Measurements from ENCODE around the gene FTO. TPM values are rescaled to one million over a fixed set of nuclear protein-coding genes. Genes with fewer than 3 reads are reported as not detected.

The FTO gene
- total RNA-seq, 1 experiment from 2014 or later = 57.4 TPM

DNA sequence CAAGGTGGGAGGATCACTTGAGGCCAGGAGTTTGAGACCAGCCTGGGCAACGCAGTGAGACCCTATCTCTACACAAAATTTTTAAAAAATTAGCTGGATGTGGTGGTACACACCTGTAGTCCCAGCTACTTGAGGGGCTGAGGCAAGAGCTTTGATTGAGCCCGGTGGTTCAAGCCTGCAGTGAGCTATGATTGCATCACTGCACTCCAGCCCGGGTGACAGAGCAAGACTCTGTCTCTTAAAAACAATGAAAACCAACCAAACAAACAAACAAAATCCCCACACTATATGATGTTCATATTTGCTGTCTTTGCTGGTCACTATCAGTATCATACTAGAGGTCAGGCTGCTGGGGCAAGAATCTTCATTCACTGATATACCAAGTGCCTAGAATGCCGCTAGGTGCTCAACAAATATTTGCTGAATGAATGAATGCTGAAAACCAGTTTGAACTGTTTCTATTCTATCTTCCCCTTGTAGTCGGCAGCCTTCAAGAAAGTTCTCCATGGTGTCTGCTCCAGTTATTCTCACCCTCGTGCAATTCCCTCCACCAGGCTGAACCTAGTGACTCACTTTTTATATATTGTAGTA lies 455.6 kb downstream of the FTO start:
- TF ChIP-seq SOX15 (CRISPR knock-in tag; IDR thresholded peaks at IDR 0.05) (no peak), GABPB1 (CRISPR knock-in tag; IDR thresholded peaks at IDR 0.05) (peak; percentile 19; the same call in 1 of the 2 replicates)
- Mint-ChIP-seq H3K27ac (no peak overlapping the region), H3K4me3 (no peak overlapping the region), H3K36me3 (no peaks in the 10 kb centered on the region; the same call in 1 of the 2 replicates), H3K9me3 (peaks cover 15% of the 10 kb centered on the region), H3K27me3 (ENCODE audit: low read depth) (no peaks in the 10 kb centered on the region; the same call in 1 of the 2 replicates), H3K4me1 (no peaks in the 10 kb centered on the region)
- ATAC-seq (no peak), DNase-seq (ENCODE audit: low spot score) (no peak)
- POLR2A ChIA-PET = no interaction called here
- CTCF ChIA-PET = no interaction called here

- Mint-ChIP-seq H3K27me3 (ENCODE audit: low read depth) (no peaks in the 10 kb centered on the region), H3K9me3 (peaks cover 15% of the 10 kb centered on the region), H3K27ac (no peak overlapping the region), H3K4me1 (no peaks in the 10 kb centered on the region), H3K4me3 (no peak overlapping the region), H3K36me3 (no peaks in the 10 kb centered on the region; the same call in 1 of the 2 replicates)
- no peak for ATAC-seq
- TF ChIP-seq RORB (CRISPR knock-in tag; IDR thresholded peaks at IDR 0.05) (no peak), PREB (CRISPR knock-in tag; IDR thresholded peaks at IDR 0.05; ENCODE audit: borderline replicate concordance) (no peak), ZNF423 (CRISPR knock-in tag; IDR thresholded peaks at IDR 0.05) (no peak), ESRRA (CRISPR knock-in tag; IDR thresholded peaks at IDR 0.05; ENCODE audit: borderline replicate concordance) (no peak), SP1 (CRISPR knock-in tag; conservative IDR thresholded peaks at IDR 0.05) (no peak), E2F1 (CRISPR knock-in tag; IDR thresholded peaks at IDR 0.05) (no peak), FOXP1 (CRISPR knock-in tag; IDR thresholded peaks at IDR 0.05; ENCODE audit: borderline replicate concordance) (no peak), KAT7 (CRISPR knock-in tag; IDR thresholded peaks at IDR 0.05; ENCODE audit: borderline replicate concordance) (no peak), NR2C2 (CRISPR knock-in tag; IDR thresholded peaks at IDR 0.05) (no peak), CBFB (CRISPR knock-in tag; IDR thresholded peaks at IDR 0.05; ENCODE audit: low read depth) (no peak), ERG (CRISPR knock-in tag; IDR thresholded peaks at IDR 0.05) (no peak), JAZF1 (CRISPR knock-in tag; IDR thresholded peaks at IDR 0.05) (no peak), HMGA2 (CRISPR knock-in tag; IDR thresholded peaks at IDR 0.05) (no peak), GTF2I (CRISPR knock-in tag; conservative IDR thresholded peaks at IDR 0.05) (no peak), E2F4 (CRISPR knock-in tag; IDR thresholded peaks at IDR 0.05; ENCODE audit: borderline replicate concordance, low read depth) (no peak)
- TF ChIP-seq, protein P1, sequence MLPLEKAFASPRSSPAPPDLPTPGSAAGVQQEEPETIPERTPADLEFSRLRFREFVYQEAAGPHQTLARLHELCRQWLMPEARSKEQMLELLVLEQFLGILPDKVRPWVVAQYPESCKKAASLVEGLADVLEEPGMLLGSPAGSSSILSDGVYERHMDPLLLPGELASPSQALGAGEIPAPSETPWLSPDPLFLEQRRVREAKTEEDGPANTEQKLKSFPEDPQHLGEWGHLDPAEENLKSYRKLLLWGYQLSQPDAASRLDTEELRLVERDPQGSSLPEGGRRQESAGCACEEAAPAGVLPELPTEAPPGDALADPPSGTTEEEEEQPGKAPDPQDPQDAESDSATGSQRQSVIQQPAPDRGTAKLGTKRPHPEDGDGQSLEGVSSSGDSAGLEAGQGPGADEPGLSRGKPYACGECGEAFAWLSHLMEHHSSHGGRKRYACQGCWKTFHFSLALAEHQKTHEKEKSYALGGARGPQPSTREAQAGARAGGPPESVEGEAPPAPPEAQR (CRISPR knock-in tag; IDR thresholded peaks at IDR 0.05) = no peak
- TF ChIP-seq, protein P2, sequence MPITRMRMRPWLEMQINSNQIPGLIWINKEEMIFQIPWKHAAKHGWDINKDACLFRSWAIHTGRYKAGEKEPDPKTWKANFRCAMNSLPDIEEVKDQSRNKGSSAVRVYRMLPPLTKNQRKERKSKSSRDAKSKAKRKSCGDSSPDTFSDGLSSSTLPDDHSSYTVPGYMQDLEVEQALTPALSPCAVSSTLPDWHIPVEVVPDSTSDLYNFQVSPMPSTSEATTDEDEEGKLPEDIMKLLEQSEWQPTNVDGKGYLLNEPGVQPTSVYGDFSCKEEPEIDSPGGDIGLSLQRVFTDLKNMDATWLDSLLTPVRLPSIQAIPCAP (CRISPR knock-in tag; IDR thresholded peaks at IDR 0.05) = no peak
- TF ChIP-seq, protein P3, sequence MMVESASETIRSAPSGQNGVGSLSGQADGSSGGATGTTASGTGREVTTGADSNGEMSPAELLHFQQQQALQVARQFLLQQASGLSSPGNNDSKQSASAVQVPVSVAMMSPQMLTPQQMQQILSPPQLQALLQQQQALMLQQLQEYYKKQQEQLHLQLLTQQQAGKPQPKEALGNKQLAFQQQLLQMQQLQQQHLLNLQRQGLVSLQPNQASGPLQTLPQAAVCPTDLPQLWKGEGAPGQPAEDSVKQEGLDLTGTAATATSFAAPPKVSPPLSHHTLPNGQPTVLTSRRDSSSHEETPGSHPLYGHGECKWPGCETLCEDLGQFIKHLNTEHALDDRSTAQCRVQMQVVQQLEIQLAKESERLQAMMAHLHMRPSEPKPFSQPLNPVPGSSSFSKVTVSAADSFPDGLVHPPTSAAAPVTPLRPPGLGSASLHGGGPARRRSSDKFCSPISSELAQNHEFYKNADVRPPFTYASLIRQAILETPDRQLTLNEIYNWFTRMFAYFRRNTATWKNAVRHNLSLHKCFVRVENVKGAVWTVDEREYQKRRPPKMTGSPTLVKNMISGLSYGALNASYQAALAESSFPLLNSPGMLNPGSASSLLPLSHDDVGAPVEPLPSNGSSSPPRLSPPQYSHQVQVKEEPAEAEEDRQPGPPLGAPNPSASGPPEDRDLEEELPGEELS (CRISPR knock-in tag; IDR thresholded peaks at IDR 0.05) = no peak
- TF ChIP-seq, protein P4, sequence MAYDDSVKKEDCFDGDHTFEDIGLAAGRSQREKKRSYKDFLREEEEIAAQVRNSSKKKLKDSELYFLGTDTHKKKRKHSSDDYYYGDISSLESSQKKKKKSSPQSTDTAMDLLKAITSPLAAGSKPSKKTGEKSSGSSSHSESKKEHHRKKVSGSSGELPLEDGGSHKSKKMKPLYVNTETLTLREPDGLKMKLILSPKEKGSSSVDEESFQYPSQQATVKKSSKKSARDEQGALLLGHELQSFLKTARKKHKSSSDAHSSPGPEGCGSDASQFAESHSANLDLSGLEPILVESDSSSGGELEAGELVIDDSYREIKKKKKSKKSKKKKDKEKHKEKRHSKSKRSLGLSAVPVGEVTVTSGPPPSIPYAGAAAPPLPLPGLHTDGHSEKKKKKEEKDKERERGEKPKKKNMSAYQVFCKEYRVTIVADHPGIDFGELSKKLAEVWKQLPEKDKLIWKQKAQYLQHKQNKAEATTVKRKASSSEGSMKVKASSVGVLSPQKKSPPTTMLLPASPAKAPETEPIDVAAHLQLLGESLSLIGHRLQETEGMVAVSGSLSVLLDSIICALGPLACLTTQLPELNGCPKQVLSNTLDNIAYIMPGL (CRISPR knock-in tag; IDR thresholded peaks at IDR 0.05) = no peak
- DNase-seq (ENCODE audit: low spot score) = no peak
- ChIA-PET CTCF (no interaction called here), POLR2A (no interaction called here)
Measured at GRCh38 chr16:54160252-54160860, 456.4 kb downstream of the FTO start.
